ENCODE results near the gene SECISBP2L. TPM values are rescaled to one million over a fixed set of nuclear protein-coding genes. Genes with fewer than 3 reads are reported as not detected.

The SECISBP2L gene
- total RNA-seq, 1 experiment from 2014 or later = 33.2 TPM

DNA sequence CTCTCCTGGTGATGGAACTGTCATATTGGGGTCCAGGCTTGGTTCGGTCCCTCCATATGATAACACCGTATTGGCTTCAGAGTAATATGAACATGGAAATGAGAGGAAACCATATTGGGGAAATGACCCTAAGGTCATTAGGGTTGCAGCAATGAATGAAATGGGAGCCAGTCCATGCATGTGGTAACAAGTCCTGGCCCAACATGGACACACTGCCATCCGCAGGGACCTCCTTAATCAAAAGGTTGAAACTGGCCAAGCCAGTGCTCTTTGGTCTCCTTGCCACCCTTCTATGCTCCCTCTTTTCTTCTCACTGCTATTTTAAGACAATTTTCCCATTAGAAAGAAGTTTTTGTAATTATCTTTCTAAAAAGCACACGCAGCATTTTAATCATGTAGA is 90.9 kb downstream of the SECISBP2L start:
- H3K4me3 ChIP-seq = no peak overlapping the region
- H3K9me2 ChIP-seq (ENCODE audit: insufficient read depth) = no peaks in the 10 kb centered on the region
- H3K36me3 ChIP-seq (ENCODE audit: low read depth) = no peaks in the 10 kb centered on the region
- H3K79me2 ChIP-seq (ENCODE audit: low read depth) = no peaks in the 10 kb centered on the region
- ChIA-PET POLR2A (ENCODE audit: unreplicated experiment) (no interaction called here), CTCF (no interaction called here)
- no TSS peak for BruUV-seq (replicated peaks)
- H3K27me3 ChIP-seq (ENCODE audit: insufficient read depth, low read depth) = no peaks in the 10 kb centered on the region
- no peak overlapping the region for H3K4me2 ChIP-seq
- TF ChIP-seq EZH2 (IDR thresholded peaks at IDR 0.05; ENCODE audit: low read depth) = no peak
- TF ChIP-seq, protein P1, sequence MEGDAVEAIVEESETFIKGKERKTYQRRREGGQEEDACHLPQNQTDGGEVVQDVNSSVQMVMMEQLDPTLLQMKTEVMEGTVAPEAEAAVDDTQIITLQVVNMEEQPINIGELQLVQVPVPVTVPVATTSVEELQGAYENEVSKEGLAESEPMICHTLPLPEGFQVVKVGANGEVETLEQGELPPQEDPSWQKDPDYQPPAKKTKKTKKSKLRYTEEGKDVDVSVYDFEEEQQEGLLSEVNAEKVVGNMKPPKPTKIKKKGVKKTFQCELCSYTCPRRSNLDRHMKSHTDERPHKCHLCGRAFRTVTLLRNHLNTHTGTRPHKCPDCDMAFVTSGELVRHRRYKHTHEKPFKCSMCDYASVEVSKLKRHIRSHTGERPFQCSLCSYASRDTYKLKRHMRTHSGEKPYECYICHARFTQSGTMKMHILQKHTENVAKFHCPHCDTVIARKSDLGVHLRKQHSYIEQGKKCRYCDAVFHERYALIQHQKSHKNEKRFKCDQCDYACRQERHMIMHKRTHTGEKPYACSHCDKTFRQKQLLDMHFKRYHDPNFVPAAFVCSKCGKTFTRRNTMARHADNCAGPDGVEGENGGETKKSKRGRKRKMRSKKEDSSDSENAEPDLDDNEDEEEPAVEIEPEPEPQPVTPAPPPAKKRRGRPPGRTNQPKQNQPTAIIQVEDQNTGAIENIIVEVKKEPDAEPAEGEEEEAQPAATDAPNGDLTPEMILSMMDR (conservative IDR thresholded peaks at IDR 0.05) = no peak
- H3K27ac ChIP-seq = no peak overlapping the region
- no peaks in the 10 kb centered on the region for H3K9me3 ChIP-seq (ENCODE audit: insufficient read depth, low read depth)
- H3K4me1 ChIP-seq (replicated peaks; ENCODE audit: insufficient read depth) = no peaks in the 10 kb centered on the region
- no peaks in the 10 kb centered on the region for H3F3A ChIP-seq (ENCODE audit: insufficient read depth, low read depth)
- no peak for DNase-seq
- intact Hi-C loops (cut with micrococcal nuclease; ENCODE audit: unreplicated experiment) = no loop called here
- H4K20me1 ChIP-seq (ENCODE audit: insufficient read depth) = no peaks in the 10 kb centered on the region
- H2AFZ ChIP-seq = no peak overlapping the region

DNA sequence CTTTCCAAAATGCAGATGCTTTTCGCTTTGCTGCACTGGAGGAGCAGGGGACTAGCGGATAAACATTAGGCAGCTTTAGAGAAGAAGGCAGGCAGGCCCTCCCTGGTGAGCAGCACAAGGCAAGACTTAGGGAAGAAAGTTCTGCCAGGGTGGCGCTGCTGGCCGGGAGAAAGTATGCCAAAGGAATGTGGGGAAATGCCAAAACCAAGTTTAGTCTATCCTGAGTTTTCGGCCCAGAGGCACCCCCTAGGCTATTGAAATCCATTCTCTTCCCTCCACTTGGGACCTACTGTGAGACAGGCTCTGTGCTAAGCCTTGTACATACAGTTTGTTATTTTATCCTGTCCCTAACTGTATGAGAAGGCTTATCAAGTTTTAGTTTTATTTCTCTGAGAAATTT is 91.7 kb downstream of the SECISBP2L start:
- H3K79me2 ChIP-seq (ENCODE audit: low read depth) = no peaks in the 10 kb centered on the region
- H3K4me1 ChIP-seq (replicated peaks; ENCODE audit: insufficient read depth) = no peaks in the 10 kb centered on the region
- H4K20me1 ChIP-seq (ENCODE audit: insufficient read depth) = no peaks in the 10 kb centered on the region
- intact Hi-C loops (cut with micrococcal nuclease; ENCODE audit: unreplicated experiment) = no loop called here
- POLR2A ChIA-PET (ENCODE audit: unreplicated experiment) = no interaction called here
- H3K4me2 ChIP-seq = no peak overlapping the region
- no peaks in the 10 kb centered on the region for H3K27me3 ChIP-seq (ENCODE audit: insufficient read depth, low read depth)
- DNase-seq = no peak
- H3K36me3 ChIP-seq (ENCODE audit: low read depth) = no peaks in the 10 kb centered on the region
- no peak overlapping the region for H2AFZ ChIP-seq
- CTCF ChIA-PET = no interaction called here
- H3K9me3 ChIP-seq (ENCODE audit: insufficient read depth, low read depth) = no peaks in the 10 kb centered on the region
- no TSS peak for BruUV-seq (replicated peaks)
- H3F3A ChIP-seq (ENCODE audit: insufficient read depth, low read depth) = no peaks in the 10 kb centered on the region
- no peak overlapping the region for H3K27ac ChIP-seq
- H3K4me3 ChIP-seq = no peak overlapping the region
- no peaks in the 10 kb centered on the region for H3K9me2 ChIP-seq (ENCODE audit: insufficient read depth)
- TF ChIP-seq EZH2 (IDR thresholded peaks at IDR 0.05; ENCODE audit: low read depth) = no peak
- TF ChIP-seq, protein P1 (conservative IDR thresholded peaks at IDR 0.05) = no peak

DNA sequence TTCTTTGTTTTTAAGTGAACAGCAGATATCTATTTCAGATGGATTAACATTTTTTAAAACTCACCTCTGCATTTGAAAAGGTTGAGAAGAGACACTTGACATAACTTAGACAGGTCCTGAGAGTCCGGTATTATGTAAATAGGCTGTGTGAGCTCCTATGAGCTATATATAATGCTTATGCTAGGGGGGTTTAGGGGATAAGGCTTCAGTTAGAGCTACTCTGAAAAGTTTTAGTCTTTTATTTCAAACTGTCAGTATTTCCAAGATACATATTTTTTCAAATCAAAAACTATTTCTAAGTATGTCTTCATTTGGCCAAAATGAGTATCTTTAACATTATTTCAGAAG is 99.4 kb downstream of the SECISBP2L start:
- BruUV-seq (replicated peaks) = no TSS peak
- Histone ChIP-seq H3K4me2 (0 out of 2 replicates have a peak overlapping the region, but pooled peaks have one; percentile 39), H2AFZ (no peak overlapping the region; the same call in 1 of the 2 replicates), H3K9me3 (ENCODE audit: insufficient read depth, low read depth) (no peaks in the 10 kb centered on the region), H3K4me1 (replicated peaks; ENCODE audit: insufficient read depth) (peaks cover 13% of the 10 kb centered on the region), H3K36me3 (ENCODE audit: low read depth) (no peaks in the 10 kb centered on the region), H4K20me1 (ENCODE audit: insufficient read depth) (no peaks in the 10 kb centered on the region), H3K79me2 (ENCODE audit: low read depth) (no peaks in the 10 kb centered on the region), H3K4me3 (no peak overlapping the region), H3K27me3 (ENCODE audit: insufficient read depth, low read depth) (no peaks in the 10 kb centered on the region), H3K27ac (peak overlapping the region; percentile 60), H3F3A (ENCODE audit: insufficient read depth, low read depth) (peaks cover 6% of the 10 kb centered on the region; the same call in 1 of the 2 replicates), H3K9me2 (ENCODE audit: insufficient read depth) (no peaks in the 10 kb centered on the region)
- no peak for TF ChIP-seq EZH2 (IDR thresholded peaks at IDR 0.05; ENCODE audit: low read depth)
- TF ChIP-seq, protein P1 (conservative IDR thresholded peaks at IDR 0.05) = no peak
- POLR2A ChIA-PET (ENCODE audit: unreplicated experiment) = no interaction called here
- CTCF ChIA-PET = no interaction called here
- no peak for DNase-seq
- intact Hi-C loops (cut with micrococcal nuclease; ENCODE audit: unreplicated experiment) = no loop called here
